ENCODE data around the gene KLHL35.

The KLHL35 gene

GRCh38 chr11:75432911-75433321, at the start of gene KLHL35:
KLHL35 (minus strand) TSS chr11:75433203; CDS start chr11:75430629, 2,574 bp downstream.
- no peak for DNase-seq (ENCODE audit: low spot score)

GRCh38 chr11:75481922-75482606, 49.1 kb upstream of the KLHL35 start:
- DNase-seq (ENCODE audit: low spot score): no peak

GRCh38 chr11:75481223-75481921, 48.4 kb upstream of the KLHL35 start:
- DNase-seq (ENCODE audit: low spot score): no peak

- DNase-seq (ENCODE audit: low spot score): no peak
Measured at GRCh38 chr11:75480185-75481175, 47.5 kb upstream of the KLHL35 start.

GRCh38 chr11:75479597-75480145, 46.7 kb upstream of the KLHL35 start:
- DNase-seq (ENCODE audit: low spot score): no peak

GRCh38 chr11:75478783-75479596, 46.0 kb upstream of the KLHL35 start:
- DNase-seq (ENCODE audit: low spot score): no peak

- no peak for DNase-seq (ENCODE audit: low spot score)
Measured at GRCh38 chr11:75477614-75477935, 44.6 kb upstream of the KLHL35 start.

GRCh38 chr11:75476739-75477613, 44.0 kb upstream of the KLHL35 start:
- DNase-seq (ENCODE audit: low spot score): no peak

GRCh38 chr11:75475767-75476650, 43.0 kb upstream of the KLHL35 start:
- no peak for DNase-seq (ENCODE audit: low spot score)

- no peak for DNase-seq (ENCODE audit: low spot score)
Measured at GRCh38 chr11:75474878-75475766, 42.1 kb upstream of the KLHL35 start.

GRCh38 chr11:75474240-75474639, 41.2 kb upstream of the KLHL35 start:
- no peak for DNase-seq (ENCODE audit: low spot score)

- DNase-seq (ENCODE audit: low spot score): no peak
Measured at GRCh38 chr11:75473684-75474083, 40.7 kb upstream of the KLHL35 start.

- DNase-seq (ENCODE audit: low spot score): no peak
Measured at GRCh38 chr11:75472081-75472732, 39.2 kb upstream of the KLHL35 start.

GRCh38 chr11:75471176-75471973, 38.4 kb upstream of the KLHL35 start:
- no peak for DNase-seq (ENCODE audit: low spot score)

- DNase-seq (ENCODE audit: low spot score): no peak
Measured at GRCh38 chr11:75470476-75471080, 37.6 kb upstream of the KLHL35 start.

- no peak for DNase-seq (ENCODE audit: low spot score)
Measured at GRCh38 chr11:75469785-75470405, 36.9 kb upstream of the KLHL35 start.
